H9 (cell line): ENCODE results near the gene MAD2L1. TPM values are rescaled to one million over a fixed set of nuclear protein-coding genes. Genes with fewer than 3 reads are reported as not detected.

Source experiments
- DNase-seq: peaks from one replicate; pipeline ENCODE4 v3.0.0-alpha.2; 2017
- H2AFZ ChIP-seq: one replicate; pipeline ENCODE4 v1.6.1; 2013; ENCODE audit warnings: mild to moderate bottlenecking, low read length, control low read depth, moderate library complexity
- H2AK5ac ChIP-seq: 2 replicates; pipeline ENCODE4 v1.6.1; 2013; ENCODE audit warnings: low read length, control low read depth, mixed read lengths; ENCODE audit not compliant: insufficient read length
- H2BK120ac ChIP-seq: one replicate; pipeline ENCODE4 v1.6.1; 2013; ENCODE audit warnings: low read depth, mild to moderate bottlenecking, low read length, control low read depth, inconsistent platforms; ENCODE audit not compliant: poor library complexity, severe bottlenecking
- H2BK12ac ChIP-seq: 2 replicates; pipeline ENCODE4 v1.6.1; 2013; ENCODE audit warnings: low read length, control low read depth, mixed read lengths, low read depth; ENCODE audit not compliant: insufficient read length
- H2BK15ac ChIP-seq: 2 replicates; pipeline ENCODE4 v1.6.1; 2013; ENCODE audit warnings: low read depth, low read length, control low read depth
- H2BK20ac ChIP-seq: one replicate; pipeline ENCODE4 v1.6.1; 2013; ENCODE audit warnings: low read depth, mild to moderate bottlenecking, low read length, control low read depth, inconsistent platforms; ENCODE audit not compliant: poor library complexity, severe bottlenecking
- H2BK5ac ChIP-seq: 2 replicates; pipeline ENCODE4 v1.6.1; 2013; ENCODE audit warnings: low read length, control low read depth, mixed read lengths; ENCODE audit not compliant: insufficient read length
- H3K14ac ChIP-seq: 2 replicates; pipeline ENCODE4 v1.6.1; 2013; ENCODE audit warnings: low read length, control low read depth; ENCODE audit not compliant: insufficient read depth
- H3K18ac ChIP-seq: 2 replicates; pipeline ENCODE4 v1.6.1; 2013; ENCODE audit warnings: low read depth, mild to moderate bottlenecking, mixed read lengths, low read length, control low read depth; ENCODE audit not compliant: insufficient read length
- H3K23ac ChIP-seq: 2 replicates; pipeline ENCODE4 v1.6.1; 2013; ENCODE audit warnings: low read length, control low read depth, mixed read lengths, low read depth; ENCODE audit not compliant: insufficient read length
- H3K23me2 ChIP-seq: 2 replicates; pipeline ENCODE4 v1.6.1; 2013; ENCODE audit warnings: low read depth, mild to moderate bottlenecking, mixed read lengths, low read length, control low read depth; ENCODE audit not compliant: insufficient read length, poor library complexity, severe bottlenecking
- H3K27ac ChIP-seq: 2 replicates; pipeline ENCODE4 v1.5.1; 2013; ENCODE audit warnings: low read length, control low read depth, mixed read lengths, low read depth; ENCODE audit not compliant: insufficient read length
- H3K27me3 ChIP-seq: 2 replicates; pipeline ENCODE4 v1.6.1; 2013; ENCODE audit warnings: low read length, control low read depth, inconsistent platforms; ENCODE audit not compliant: insufficient read depth
- H3K4ac ChIP-seq: 2 replicates; pipeline ENCODE4 v1.6.1; 2013; ENCODE audit warnings: low read depth, mild to moderate bottlenecking, control low read depth, inconsistent platforms, low read length, moderate library complexity
- H3K4me1 ChIP-seq: 2 replicates; pipeline ENCODE4 v1.6.1; 2013; ENCODE audit warnings: low read length, control low read depth, inconsistent platforms; ENCODE audit not compliant: insufficient read depth
- H3K4me2 ChIP-seq: 2 replicates; pipeline ENCODE4 v1.6.1; 2013; ENCODE audit warnings: low read length, control low read depth, mixed read lengths; ENCODE audit not compliant: insufficient read length, insufficient read depth
- H3K56ac ChIP-seq: 2 replicates; pipeline ENCODE4 v1.6.1; 2013; ENCODE audit warnings: low read depth, mild to moderate bottlenecking, mixed read lengths, low read length, control low read depth; ENCODE audit not compliant: insufficient read length
- H3K79me1 ChIP-seq: 2 replicates; pipeline ENCODE4 v1.6.1; 2013; ENCODE audit warnings: low read depth, mild to moderate bottlenecking, moderate library complexity, low read length, control low read depth, inconsistent platforms; ENCODE audit not compliant: insufficient read depth, poor library complexity, severe bottlenecking
- H3K79me2 ChIP-seq: 2 replicates; pipeline ENCODE4 v1.6.1; 2013; ENCODE audit warnings: low read length, control low read depth, inconsistent platforms; ENCODE audit not compliant: insufficient read depth
- H3K9ac ChIP-seq: 2 replicates; pipeline ENCODE4 v1.6.1; 2013; ENCODE audit warnings: low read length, control low read depth, mixed read lengths; ENCODE audit not compliant: insufficient read length; ENCODE audit errors: extremely low read depth
- H3K9me3 ChIP-seq: one replicate; pipeline ENCODE4 v1.6.1; 2013; ENCODE audit warnings: low read depth, low read length, inconsistent platforms; ENCODE audit not compliant: control insufficient read depth
- H3T11ph ChIP-seq: one replicate; pipeline ENCODE4 v1.6.1; 2013; ENCODE audit warnings: mild to moderate bottlenecking, low read length, control low read depth, inconsistent platforms
- H4K20me1 ChIP-seq: one replicate; pipeline ENCODE4 v1.6.1; 2013; ENCODE audit not compliant: control insufficient read depth, insufficient read length, insufficient read depth
- H4K5ac ChIP-seq: 2 replicates; pipeline ENCODE4 v1.6.1; 2013; ENCODE audit warnings: low read depth, mild to moderate bottlenecking, mixed read lengths, low read length, control low read depth; ENCODE audit not compliant: insufficient read length
- H4K8ac ChIP-seq: replicated peaks from 2 replicates; pipeline ENCODE4 v1.6.1; 2013; ENCODE audit warnings: low read length, control low read depth, mixed read lengths, low read depth; ENCODE audit not compliant: insufficient read length
- H4K91ac ChIP-seq: 2 replicates; pipeline ENCODE4 v1.6.1; 2013; ENCODE audit warnings: low read depth, mild to moderate bottlenecking, moderate library complexity, mixed read lengths, low read length, control low read depth; ENCODE audit not compliant: insufficient read length
- H3K27ac Mint-ChIP-seq, 3 experiments: 2 replicates in 2 of 3; 3 replicates in 1 of 3; pipeline ENCODE4 v1.8.0; 2020 to 2021; ENCODE audit warnings: mixed read lengths in 3 of 3, mild to moderate bottlenecking in 1 of 3, moderate library complexity in 1 of 3
- H3K27me3 Mint-ChIP-seq: 2 replicates; pipeline ENCODE4 v1.8.0; 2021; ENCODE audit warnings: low read depth, mild to moderate bottlenecking, moderate library complexity, mixed read lengths
- H3K36me3 Mint-ChIP-seq, 3 experiments: 2 replicates in 2 of 3; 3 replicates in 1 of 3; pipeline ENCODE4 v1.8.0; 2020 to 2021; ENCODE audit warnings: low read depth in 3 of 3, mixed read lengths in 3 of 3; ENCODE audit not compliant: insufficient read depth in 1 of 3
- H3K4me1 Mint-ChIP-seq, 2 experiments: 2 replicates each; pipeline ENCODE4 v1.8.0; 2020; ENCODE audit warnings: mixed read lengths in 2 of 2
- H3K4me3 Mint-ChIP-seq, 2 experiments: 2 replicates in 1 of 2; 3 replicates in 1 of 2; pipeline ENCODE4 v1.8.0; 2020 to 2021; ENCODE audit warnings: mild to moderate bottlenecking in 2 of 2, mixed read lengths in 2 of 2, moderate library complexity in 1 of 2
- H3K9me3 Mint-ChIP-seq, 2 experiments: 2 replicates in 1 of 2; 3 replicates in 1 of 2; pipeline ENCODE4 v1.8.0; 2020; ENCODE audit warnings: mild to moderate bottlenecking in 2 of 2, mixed read lengths in 2 of 2, moderate library complexity in 1 of 2
- WGBS: extraction: QIAGEN DNeasy Blood & Tissue Kit; methylation state at CpG from one replicate; pipeline ENCODE4 v1.1.7; 2013; ENCODE audit warnings: missing lambda C conversion rate, low lambda C conversion rate, mixed read lengths; ENCODE audit not compliant: insufficient read length; ENCODE audit errors: extremely low coverage; 5-methylcytosine and 5-hydroxymethylcytosine counted together
- total RNA-seq: library from RNA; stranded (reverse); gene quantifications from 2 replicates; pipeline ENCODE4 v1.2.1, GENCODE V29; 2021
- TF ChIP-seq, protein P1 (sequence below): fragments of 200-600 bp; sonication (generic); conservative IDR thresholded peaks from 3 replicates; pipeline ENCODE4 v1.8.0; 2021; ENCODE audit warnings: antibody characterized with exemption, mild to moderate bottlenecking

Gene MAD2L1
- total RNA-seq, 1 experiment from 2014 or later, result 87.2 TPM

DNA sequence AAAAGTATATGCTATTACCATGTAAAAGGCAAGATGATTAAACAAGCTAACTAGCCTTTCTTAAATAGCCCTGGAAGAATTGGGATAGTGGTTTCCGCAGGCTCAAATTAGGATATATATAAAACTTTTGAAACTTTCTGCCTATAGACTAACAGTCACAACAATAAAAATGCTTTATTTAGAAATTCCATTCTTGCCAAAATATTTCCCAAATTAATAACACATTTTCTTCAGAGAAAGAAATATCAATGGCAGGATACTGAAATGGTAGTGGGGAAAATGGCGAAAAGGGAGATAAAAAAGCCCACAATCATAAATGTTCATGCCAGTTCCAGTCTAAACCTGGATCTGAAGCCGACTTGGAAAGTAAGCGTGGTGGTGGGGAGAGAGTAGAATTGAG is 56.0 kb downstream of the MAD2L1 start:
- no peak overlapping the region for H3K4me3 Mint-ChIP-seq
- H3K4me1 Mint-ChIP-seq, result no peaks in the 10 kb centered on the region
- no peak overlapping the region for H2BK20ac ChIP-seq
- no peak overlapping the region for H3K18ac ChIP-seq
- peaks cover 0 to 10% of the 10 kb centered on the region in 2 experiments; a peak in 4 of 5 replicates for H3K9me3 Mint-ChIP-seq
- no CpG with 5 or more reads among the region's 4 CpGs for WGBS
- no peak overlapping the region for H4K8ac ChIP-seq
- no peaks in the 10 kb centered on the region for H3K23me2 ChIP-seq
- H3K23ac ChIP-seq, result no peak overlapping the region
- no peaks in the 10 kb centered on the region for H4K20me1 ChIP-seq
- H3K27ac Mint-ChIP-seq, result no peak overlapping the region
- no peak overlapping the region for H2AFZ ChIP-seq
- no peaks in the 10 kb centered on the region for H3K79me2 ChIP-seq
- TF ChIP-seq, protein P1, sequence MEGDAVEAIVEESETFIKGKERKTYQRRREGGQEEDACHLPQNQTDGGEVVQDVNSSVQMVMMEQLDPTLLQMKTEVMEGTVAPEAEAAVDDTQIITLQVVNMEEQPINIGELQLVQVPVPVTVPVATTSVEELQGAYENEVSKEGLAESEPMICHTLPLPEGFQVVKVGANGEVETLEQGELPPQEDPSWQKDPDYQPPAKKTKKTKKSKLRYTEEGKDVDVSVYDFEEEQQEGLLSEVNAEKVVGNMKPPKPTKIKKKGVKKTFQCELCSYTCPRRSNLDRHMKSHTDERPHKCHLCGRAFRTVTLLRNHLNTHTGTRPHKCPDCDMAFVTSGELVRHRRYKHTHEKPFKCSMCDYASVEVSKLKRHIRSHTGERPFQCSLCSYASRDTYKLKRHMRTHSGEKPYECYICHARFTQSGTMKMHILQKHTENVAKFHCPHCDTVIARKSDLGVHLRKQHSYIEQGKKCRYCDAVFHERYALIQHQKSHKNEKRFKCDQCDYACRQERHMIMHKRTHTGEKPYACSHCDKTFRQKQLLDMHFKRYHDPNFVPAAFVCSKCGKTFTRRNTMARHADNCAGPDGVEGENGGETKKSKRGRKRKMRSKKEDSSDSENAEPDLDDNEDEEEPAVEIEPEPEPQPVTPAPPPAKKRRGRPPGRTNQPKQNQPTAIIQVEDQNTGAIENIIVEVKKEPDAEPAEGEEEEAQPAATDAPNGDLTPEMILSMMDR, result no peak
- H3K4me2 ChIP-seq, result no peak overlapping the region
- H3K27me3 Mint-ChIP-seq, result peaks cover 77% of the 10 kb centered on the region
- H3K9me3 ChIP-seq, result no peaks in the 10 kb centered on the region
- H2BK15ac ChIP-seq, result no peak overlapping the region
- H2AK5ac ChIP-seq, result no peak overlapping the region
- no peak overlapping the region for H2BK5ac ChIP-seq
- H3K79me1 ChIP-seq, result no peaks in the 10 kb centered on the region
- H3K9ac ChIP-seq, result no peak overlapping the region
- no peak for DNase-seq
- H3K14ac ChIP-seq, result no peak overlapping the region
- H3K4me1 ChIP-seq, result no peaks in the 10 kb centered on the region
- no peak overlapping the region for H3K27ac ChIP-seq
- no peak overlapping the region for H4K5ac ChIP-seq
- H3K4ac ChIP-seq, result no peak overlapping the region
- peaks cover under 1 to 11% (median 9%) of the 10 kb centered on the region in 3 experiments; a peak in 4 of 7 replicates for H3K36me3 Mint-ChIP-seq
- H2BK120ac ChIP-seq, result no peak overlapping the region
- H3T11ph ChIP-seq, result no peak overlapping the region
- H3K56ac ChIP-seq, result no peak overlapping the region
- H2BK12ac ChIP-seq, result no peak overlapping the region
- H3K27me3 ChIP-seq, result no peaks in the 10 kb centered on the region; the same call in 1 of the 2 replicates
- H4K91ac ChIP-seq, result no peak overlapping the region
